OCI-LY1 (cell line): ENCODE data around the gene MPRIP.

ENCODE experiments used
- CTCF ChIP-seq: fragments of 200-600 bp; sonication (generic), shearing (Covaris generic); IDR thresholded peaks from 2 replicates; pipeline ENCODE4 v1.5.1; 2017; ENCODE audit warnings: mild to moderate bottlenecking, antibody characterized with exemption, low read length, moderate library complexity, mixed read lengths
- EZH2 ChIP-seq: fragments of 200-600 bp; sonication (generic), shearing (Covaris generic); IDR thresholded peaks from 2 replicates; pipeline ENCODE4 v1.8.0; 2017; ENCODE audit warnings: borderline replicate concordance, mixed run types, mild to moderate bottlenecking, antibody characterized with exemption, low read length, moderate library complexity, mixed read lengths

GRCh38 chr17:17050346-17051345, 8.4 kb downstream of the MPRIP start:
- no peak for TF ChIP-seq CTCF
- no peak for TF ChIP-seq EZH2
